Ascending aorta (tissue), 2 donors: ENCODE data around the gene APBA3. TPM values are rescaled to one million over a fixed set of nuclear protein-coding genes. Genes with fewer than 3 reads are reported as not detected.

Source experiments
- DNase-seq, 2 donors: peaks; one replicate each; pipeline ENCODE4 v3.0.0-alpha.2; 2019; ENCODE audit warnings: low spot score in 2 of 2
- H3K27ac ChIP-seq, 2 donors: fragments of 200-600 bp; sonication (generic); one replicate each; pipeline ENCODE4 v1.5.1; 2016 to 2017; ENCODE audit warnings: mild to moderate bottlenecking in 1 of 2
- H3K27me3 ChIP-seq: fragments of 200-600 bp; sonication (generic); one replicate; pipeline ENCODE4 v1.5.1; 2017
- H3K36me3 ChIP-seq, 2 donors: fragments of 200-600 bp; sonication (generic); one replicate each; pipeline ENCODE4 v1.5.1; 2016
- H3K4me1 ChIP-seq, 2 donors: fragments of 200-600 bp; sonication (generic); one replicate each; pipeline ENCODE4 v1.5.1; 2016 to 2017; ENCODE audit warnings: mild to moderate bottlenecking in 1 of 2
- H3K4me3 ChIP-seq, 2 donors: fragments of 200-600 bp; sonication (generic); one replicate each; pipeline ENCODE4 v1.5.1; 2016 to 2017; ENCODE audit warnings: mild to moderate bottlenecking in 1 of 2
- H3K9me3 ChIP-seq, 2 donors: fragments of 200-600 bp; sonication (generic); one replicate each; pipeline ENCODE4 v1.5.1; 2016
- CTCF ChIP-seq, 3 experiments: fragments of 200-600 bp in 2 of 3; fragments of 450-650 bp in 1 of 3; sonication (generic) in 2 of 3; IDR thresholded peaks; one replicate each; pipeline ENCODE4 v1.5.1; 2016 to 2019; ENCODE audit warnings: antibody characterized with exemption in 3 of 3, mild to moderate bottlenecking in 1 of 3, moderate library complexity in 1 of 3
- intact Hi-C: fragments of 100-400 bp; cut with DNase I; formaldehyde crosslinking; loops from one replicate; pipeline ENCODE4 v1.15.1; 2023
- total RNA-seq: library from RNA; depleted of rRNA; stranded (reverse); fragments of >200 nt; gene quantifications from one replicate; pipeline ENCODE4 v1.1.0, GENCODE V29; 2016

APBA3 gene
- total RNA-seq, 1 donor from 2014 or later, result 58.9 TPM

GRCh38 chr19:3771906-3772455, 10.5 kb upstream of the APBA3 start, which contains the start of gene RAX2:
TSS of gene RAX2 (minus strand) at chr19:3772228. CDS start at chr19:3771742, 486 bp downstream.
- H3K27ac ChIP-seq, result no peak within 1 kb of the TSS
- intact Hi-C loops, result no loop called here
- H3K9me3 ChIP-seq, result no peaks in the 10 kb centered on the region
- H3K27me3 ChIP-seq, result no peaks in the 10 kb centered on the region
- H3K4me1 ChIP-seq, result no peaks in the 10 kb centered on the region
- no peak for TF ChIP-seq CTCF (IDR thresholded peaks at IDR 0.05)
- no peak for DNase-seq
- H3K36me3 ChIP-seq, result peaks cover 12 to 18% of the 10 kb centered on the region in 2 donors
- H3K4me3 ChIP-seq, result no peak within 1 kb of the TSS

- no peak overlapping the region for H3K27ac ChIP-seq
- no peak overlapping the region for H3K4me3 ChIP-seq
- DNase-seq, result no peak
- H3K4me1 ChIP-seq, result no peaks in the 10 kb centered on the region
- no peak for TF ChIP-seq CTCF (IDR thresholded peaks at IDR 0.05)
- intact Hi-C loops, result no loop called here
- H3K36me3 ChIP-seq, result peaks cover 18 to 25% of the 10 kb centered on the region in 2 donors
- H3K9me3 ChIP-seq, result no peaks in the 10 kb centered on the region
- H3K27me3 ChIP-seq, result no peaks in the 10 kb centered on the region
Measured at GRCh38 chr19:3771000-3771905, 9.8 kb upstream of the APBA3 start.

- intact Hi-C loops, result no loop called here
- Histone ChIP-seq H3K36me3 (peaks cover 22 to 34% of the 10 kb centered on the region in 2 donors), H3K27me3 (no peaks in the 10 kb centered on the region), H3K4me1 (no peaks in the 10 kb centered on the region), H3K27ac (no peak overlapping the region), H3K9me3 (no peaks in the 10 kb centered on the region), H3K4me3 (no peak overlapping the region)
- DNase-seq, result no peak
- TF ChIP-seq CTCF (IDR thresholded peaks at IDR 0.05), result no peak
Measured at GRCh38 chr19:3770136-3770999, 8.9 kb upstream of the APBA3 start.

GRCh38 chr19:3769494-3769893, 8.0 kb upstream of the APBA3 start:
- Histone ChIP-seq H3K36me3 (peaks cover 26 to 36% of the 10 kb centered on the region in 2 donors), H3K4me3 (no peak overlapping the region), H3K27ac (no peak overlapping the region), H3K9me3 (no peaks in the 10 kb centered on the region), H3K27me3 (no peaks in the 10 kb centered on the region), H3K4me1 (no peaks in the 10 kb centered on the region)
- TF ChIP-seq CTCF (IDR thresholded peaks at IDR 0.05), result no peak
- intact Hi-C loops, result no loop called here
- DNase-seq, result no peak

- Histone ChIP-seq H3K36me3 (peaks cover 26 to 36% of the 10 kb centered on the region in 2 donors), H3K27me3 (no peaks in the 10 kb centered on the region), H3K9me3 (no peaks in the 10 kb centered on the region), H3K27ac (no peak overlapping the region), H3K4me1 (no peaks in the 10 kb centered on the region), H3K4me3 (no peak overlapping the region)
- TF ChIP-seq CTCF (IDR thresholded peaks at IDR 0.05), result no peak
- intact Hi-C loops, result no loop called here
- DNase-seq, result no peak
Measured at GRCh38 chr19:3768748-3769099, 7.2 kb upstream of the APBA3 start.
